K562 (cell line): ENCODE data around the gene LAMTOR5. TPM values are rescaled to one million over a fixed set of nuclear protein-coding genes. Genes with fewer than 3 reads are reported as not detected.

ENCODE experiments used
- FOXO4 ChIP-seq: fragments of 450-650 bp; formaldehyde crosslinking; IDR thresholded peaks from 2 replicates; pipeline ENCODE4 v1.4.0; 2020; ENCODE audit warnings: mild to moderate bottlenecking, moderate library complexity
- HNRNPLL ChIP-seq: fragments of 200-400 bp; formaldehyde crosslinking; IDR thresholded peaks from 2 replicates; pipeline ENCODE4 v1.6.1; 2017; ENCODE audit warnings: low read length, low read depth, mild to moderate bottlenecking; ENCODE audit not compliant: poor library complexity, severe bottlenecking
- IFI16 ChIP-seq: fragments of 250-450 bp; sonication (Bioruptor Pico); IDR thresholded peaks from 2 replicates; pipeline ENCODE4 v2.1.2; 2022; ENCODE audit warnings: mild to moderate bottlenecking, inconsistent platforms
- KDM1A ChIP-seq, 2 experiments: fragments of 450-650 bp; IDR thresholded peaks; 2 replicates each; pipeline ENCODE4 v1.6.1; 2016; ENCODE audit warnings: mild to moderate bottlenecking in 2 of 2
- KHSRP ChIP-seq: fragments of 450-650 bp; IDR thresholded peaks from 2 replicates; pipeline ENCODE4 v1.6.1; 2017
- PHF20 ChIP-seq: fragments of 450-650 bp; IDR thresholded peaks from 2 replicates; pipeline ENCODE4 v1.6.1; 2018; ENCODE audit not compliant: partially characterized antibody
- PYGO2 ChIP-seq: fragments of 450-650 bp; IDR thresholded peaks from 2 replicates; pipeline ENCODE4 v1.6.1; 2016; ENCODE audit warnings: mild to moderate bottlenecking, missing genetic modification characterization, moderate library complexity, missing compliant biosample characterization
- RB1 ChIP-seq: fragments of 450-650 bp; IDR thresholded peaks from 2 replicates; pipeline ENCODE4 v1.6.1; 2017; ENCODE audit warnings: low read depth, mild to moderate bottlenecking
- SMARCB1 ChIP-seq: IDR thresholded peaks from 2 replicates; pipeline ENCODE4 v1.6.1; 2011; ENCODE audit warnings: improper control_type of control experiment, low read depth; ENCODE audit not compliant: insufficient read length
- SMARCC2 ChIP-seq: fragments of 450-650 bp; IDR thresholded peaks from 2 replicates; pipeline ENCODE4 v1.6.1; 2017; ENCODE audit warnings: antibody characterized with exemption, moderate library complexity, mild to moderate bottlenecking, low read depth
- SNRNP70 ChIP-seq: fragments of 200-400 bp; formaldehyde crosslinking; optimal IDR thresholded peaks from 2 replicates; pipeline ENCODE3; 2017; ENCODE audit warnings: low read depth, low read length
- WHSC1 ChIP-seq: IDR thresholded peaks from one replicate; pipeline ENCODE4 v1.6.1; 2012; ENCODE audit warnings: low read length, control low read depth, inconsistent platforms
- ZNF143 ChIP-seq: sonication (generic); formaldehyde crosslinking; IDR thresholded peaks from 2 replicates; pipeline ENCODE4 v1.9.0; 2022; ENCODE audit warnings: mild to moderate bottlenecking, missing genetic modification reagents
- ZNF561 ChIP-seq: fragments of 450-650 bp; formaldehyde crosslinking; conservative IDR thresholded peaks from 2 replicates; pipeline ENCODE4 v1.4.0; 2020; ENCODE audit warnings: mild to moderate bottlenecking, moderate library complexity
- ZNF583 ChIP-seq: fragments of 250-450 bp; sonication (Bioruptor Pico); IDR thresholded peaks from 2 replicates; pipeline ENCODE4 v1.4.0; 2020
- ZNF780A ChIP-seq: fragments of 250-450 bp; sonication (Bioruptor Pico); IDR thresholded peaks from 2 replicates; pipeline ENCODE4 v1.5.0; 2021; ENCODE audit warnings: mild to moderate bottlenecking
- polyA plus RNA-seq, 8 experiments: library from polyadenylated mRNA; depleted of rRNA in 4 of 8; stranded (reverse) in 5 of 8; unstranded in 3 of 8; fragments of >200 nt; fragmentation: Nextera tagmentation in 2 of 8; fragmentation: Illumina TruSeq in 1 of 8; extraction: Ambion mirVana in 2 of 8; extraction: Trizol in 1 of 8; gene quantifications; 2 replicates each; pipeline versions ENCODE4 v1.2.1 to v1.2.3, GENCODE V29; 2011 to 2014; ENCODE audit warnings: inconsistent platforms in 1 of 8, missing spikeins in 1 of 8
- total RNA-seq, 7 experiments: library from RNA; depleted of rRNA in 6 of 7; stranded (reverse); fragments of >200 nt in 6 of 7; fragmentation: Illumina TruSeq in 2 of 7; extraction: Trizol in 2 of 7; gene quantifications; 2 replicates each; pipeline versions ENCODE4 v1.2.1 to v1.2.3, GENCODE V29; 2011 to 2021; ENCODE audit warnings: low replicate concordance in 1 of 7

Gene LAMTOR5
- total and polyA plus RNA-seq, 9 of the 15 experiments (the other 6 are each of a cell fraction or from before 2014, with no cell fraction given), result 118 to 712 (median 241) TPM

- TF ChIP-seq FOXO4 (CRISPR knock-in tag), result no peak
- TF ChIP-seq ZNF143 (CRISPR knock-in tag), result no peak
- TF ChIP-seq ZNF780A (CRISPR knock-in tag), result no peak
- TF ChIP-seq IFI16 (CRISPR knock-in tag), result no peak
- TF ChIP-seq HNRNPLL, result no peak
- TF ChIP-seq SNRNP70, result no peak
- TF ChIP-seq KDM1A (IDR thresholded peaks at IDR 0.05), result no peak
- peak; percentile 84 for TF ChIP-seq RB1
- no peak for TF ChIP-seq PHF20
- TF ChIP-seq SMARCC2, result no peak
- no peak for TF ChIP-seq WHSC1
- no peak for TF ChIP-seq ZNF561 (CRISPR knock-in tag)
- no peak; the same call in 1 of the 2 replicates for TF ChIP-seq ZNF583 (CRISPR knock-in tag)
- TF ChIP-seq SMARCB1, result no peak
- TF ChIP-seq PYGO2, result no peak
- TF ChIP-seq KHSRP, result no peak
Measured at GRCh38 chr1:110412576-110412975, 5.1 kb upstream of the LAMTOR5 start (continued).
